Stimulated activated naive CD8-positive, alpha-beta T cell treated with anti-CD3 and anti-CD28 coated beads, Interleukin-15, amount 100 ng/mL, for 72 hours (primary cell): ENCODE measurements around the gene CCDC85A.
A peak's percentile ranks its signal among the peaks of the same experiment; 100 is the strongest.

ENCODE experiments used
- ATAC-seq: fragments of 150-1000 bp; cut with Tn5 transposase; 2 replicates; pipeline ENCODE4 v1.10.0; 2021; ENCODE audit warnings: mild to moderate bottlenecking, moderate library complexity
- DNase-seq, 2 donors: peaks; one replicate each; pipeline ENCODE4 v3.0.0; 2021 to 2022
- H3K27ac Mint-ChIP-seq, 2 donors: one replicate each; pipeline ENCODE4 v1.8.0; 2022; ENCODE audit warnings: mild to moderate bottlenecking in 2 of 2, mixed read lengths in 2 of 2, moderate library complexity in 2 of 2
- H3K27me3 Mint-ChIP-seq: one replicate; pipeline ENCODE4 v1.8.0; 2022; ENCODE audit warnings: mixed read lengths
- H3K4me1 Mint-ChIP-seq: one replicate; pipeline ENCODE4 v1.8.0; 2022; ENCODE audit warnings: mild to moderate bottlenecking, mixed read lengths
- H3K4me3 Mint-ChIP-seq, 2 donors: one replicate each; pipeline ENCODE4 v1.8.0; 2022; ENCODE audit warnings: mild to moderate bottlenecking in 2 of 2, mixed read lengths in 2 of 2, moderate library complexity in 1 of 2
- H3K9me3 Mint-ChIP-seq, 2 donors: one replicate each; pipeline ENCODE4 v1.8.0; 2022; ENCODE audit warnings: mixed read lengths in 2 of 2

CCDC85A gene

GRCh38 chr2:56248965-56249742, 65.4 kb downstream of the CCDC85A start:
- DNase-seq (no peak), ATAC-seq (no peak)
- H3K4me3 Mint-ChIP-seq = no peak overlapping the region
- peaks cover 4 to 18% of the 10 kb centered on the region in 2 donors for H3K9me3 Mint-ChIP-seq
- no peaks in the 10 kb centered on the region for H3K4me1 Mint-ChIP-seq
- H3K27me3 Mint-ChIP-seq = no peaks in the 10 kb centered on the region
- H3K27ac Mint-ChIP-seq = no peak overlapping the region

DNA sequence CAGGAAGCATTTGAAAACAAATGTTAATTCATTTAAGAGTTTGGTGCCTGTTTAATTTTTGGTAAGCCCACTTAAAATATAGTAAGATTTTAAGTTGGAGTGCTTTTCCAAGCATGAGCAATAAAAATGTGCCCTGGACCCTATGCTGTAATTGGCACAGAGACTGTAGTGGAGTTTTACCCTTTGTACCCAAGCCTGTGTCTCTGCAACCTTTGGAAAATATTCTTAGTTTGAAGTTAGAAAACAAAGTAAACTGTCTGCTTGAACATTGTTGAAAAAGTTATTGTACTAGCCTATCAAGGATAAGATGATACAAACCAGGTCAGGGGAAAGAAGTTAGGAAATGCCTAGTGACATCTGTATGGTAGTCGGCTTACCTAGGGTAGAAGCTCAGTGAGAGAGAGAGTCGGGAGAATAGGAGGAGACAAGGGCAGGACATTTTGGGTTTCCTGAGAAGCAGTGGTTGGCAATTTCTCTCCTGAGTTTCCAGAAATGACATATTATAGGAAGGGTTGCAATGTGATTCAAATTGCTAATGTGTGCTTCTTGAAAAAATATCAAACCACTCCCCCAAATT, 66.5 kb downstream of the CCDC85A start:
- no peak for DNase-seq
- Mint-ChIP-seq H3K27ac (no peak overlapping the region), H3K4me3 (no peak overlapping the region), H3K4me1 (no peaks in the 10 kb centered on the region), H3K9me3 (peaks cover 4 to 10% of the 10 kb centered on the region in 2 donors), H3K27me3 (no peaks in the 10 kb centered on the region)
- no peak for ATAC-seq

GRCh38 chr2:56260415-56260814, 76.6 kb downstream of the CCDC85A start:
- Mint-ChIP-seq H3K27ac (no peak overlapping the region), H3K4me3 (no peak overlapping the region), H3K27me3 (no peaks in the 10 kb centered on the region), H3K9me3 (peaks cover 6 to 7% of the 10 kb centered on the region in 2 donors), H3K4me1 (no peaks in the 10 kb centered on the region)
- DNase-seq = no peak
- no peak for ATAC-seq

DNA sequence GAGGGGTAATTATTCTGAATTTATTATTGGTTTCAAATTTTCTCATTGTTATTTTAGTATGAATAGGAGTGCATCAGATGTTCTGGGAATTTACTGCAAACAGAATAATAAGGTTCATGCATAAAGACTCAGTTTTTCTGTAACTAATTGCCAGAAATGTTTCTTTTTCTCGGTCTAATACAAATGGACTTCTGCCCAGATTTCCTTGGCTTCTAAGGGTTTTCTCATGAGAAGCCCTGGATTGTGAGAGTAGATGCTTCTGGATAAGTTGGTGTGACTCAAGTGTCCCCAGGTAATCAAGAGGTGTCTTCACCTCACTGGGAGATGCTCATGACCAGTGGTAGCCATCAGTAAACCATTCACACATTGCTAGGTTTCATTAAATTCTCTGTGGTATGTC, 78.5 kb downstream of the CCDC85A start:
- Mint-ChIP-seq H3K4me1 (no peaks in the 10 kb centered on the region), H3K9me3 (peaks cover 5 to 6% of the 10 kb centered on the region in 2 donors), H3K27me3 (no peaks in the 10 kb centered on the region), H3K27ac (no peak overlapping the region), H3K4me3 (no peak overlapping the region)
- no peak for ATAC-seq
- no peak for DNase-seq

GRCh38 chr2:56263876-56264275, 80.1 kb downstream of the CCDC85A start:
- H3K4me3 Mint-ChIP-seq = no peak overlapping the region
- H3K27ac Mint-ChIP-seq = no peak overlapping the region
- no peaks in the 10 kb centered on the region for H3K27me3 Mint-ChIP-seq
- peaks cover 5 to 6% of the 10 kb centered on the region in 2 donors for H3K9me3 Mint-ChIP-seq
- ATAC-seq (no peak), DNase-seq (no peak)
- no peaks in the 10 kb centered on the region for H3K4me1 Mint-ChIP-seq

GRCh38 chr2:56266761-56267414, 83.1 kb downstream of the CCDC85A start:
- H3K4me1 Mint-ChIP-seq = no peaks in the 10 kb centered on the region
- no peaks in the 10 kb centered on the region for H3K27me3 Mint-ChIP-seq
- ATAC-seq = no peak
- H3K9me3 Mint-ChIP-seq = peaks cover 5 to 6% of the 10 kb centered on the region in 2 donors
- no peak for DNase-seq
- H3K4me3 Mint-ChIP-seq = no peak overlapping the region
- peak overlapping the region in 1 of 2 donors; percentile 35 for H3K27ac Mint-ChIP-seq

- DNase-seq (no peak), ATAC-seq (no peak)
- H3K9me3 Mint-ChIP-seq = peaks cover 5 to 6% of the 10 kb centered on the region in 2 donors
- no peaks in the 10 kb centered on the region for H3K4me1 Mint-ChIP-seq
- no peaks in the 10 kb centered on the region for H3K27me3 Mint-ChIP-seq
- no peak overlapping the region for H3K27ac Mint-ChIP-seq
- H3K4me3 Mint-ChIP-seq = no peak overlapping the region
These were observed 83.6 kb downstream of the CCDC85A start for GRCh38 chr2:56267415-56267788.

DNA sequence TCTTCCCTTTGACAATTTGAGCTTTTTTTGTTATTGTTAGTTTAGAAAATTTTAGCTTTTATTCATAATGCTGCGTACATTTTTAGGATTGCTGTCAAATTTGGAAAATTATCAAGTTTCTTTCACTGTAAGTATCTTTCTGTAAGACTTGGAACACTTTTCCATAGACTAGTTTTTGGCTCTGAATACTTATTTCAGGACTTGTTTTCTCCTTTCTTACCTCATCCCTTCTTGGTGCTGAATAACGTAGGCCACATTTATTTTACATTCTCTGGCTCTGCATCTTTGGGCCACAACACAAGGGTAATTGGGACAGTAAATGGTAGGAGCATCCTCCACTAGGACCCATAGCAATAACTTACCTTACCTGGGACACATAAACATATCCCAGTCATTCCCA, 85.1 kb downstream of the CCDC85A start:
- no peak for ATAC-seq
- H3K4me3 Mint-ChIP-seq = no peak overlapping the region
- no peak for DNase-seq
- no peaks in the 10 kb centered on the region for H3K4me1 Mint-ChIP-seq
- no peaks in the 10 kb centered on the region for H3K27me3 Mint-ChIP-seq
- H3K27ac Mint-ChIP-seq = no peak overlapping the region
- peaks cover 5 to 6% of the 10 kb centered on the region in 2 donors for H3K9me3 Mint-ChIP-seq

DNA sequence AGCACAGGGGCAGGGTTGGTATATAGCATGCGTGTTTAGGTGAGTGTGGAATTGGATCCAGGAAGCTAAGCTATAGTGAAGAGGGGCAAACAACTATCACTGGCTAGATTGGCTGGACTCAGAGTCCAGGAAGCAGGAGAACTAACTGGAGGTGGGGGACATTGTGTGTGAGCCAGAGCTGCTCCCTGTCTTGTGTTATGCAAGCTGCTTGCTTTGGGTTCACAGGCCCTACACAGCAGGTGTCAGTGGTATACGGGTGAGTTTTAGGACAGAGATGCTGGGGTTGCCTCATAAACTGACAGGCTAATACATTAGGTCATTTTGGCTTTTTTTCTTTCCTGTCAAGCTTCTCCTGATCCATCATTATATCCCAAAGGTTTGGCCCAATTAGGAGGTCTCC, 87.5 kb downstream of the CCDC85A start:
- no peak for DNase-seq
- Mint-ChIP-seq H3K27ac (no peak overlapping the region), H3K9me3 (no peaks in the 10 kb centered on the region), H3K4me1 (no peaks in the 10 kb centered on the region), H3K4me3 (no peak overlapping the region), H3K27me3 (no peaks in the 10 kb centered on the region)
- ATAC-seq = no peak

GRCh38 chr2:56285224-56285623, 101.4 kb downstream of the CCDC85A start:
- H3K27me3 Mint-ChIP-seq = no peaks in the 10 kb centered on the region
- ATAC-seq = no peak
- no peak overlapping the region for H3K4me3 Mint-ChIP-seq
- peaks cover 6 to 12% of the 10 kb centered on the region in 2 donors for H3K9me3 Mint-ChIP-seq
- DNase-seq = no peak
- H3K4me1 Mint-ChIP-seq = no peaks in the 10 kb centered on the region
- H3K27ac Mint-ChIP-seq = no peak overlapping the region

DNA sequence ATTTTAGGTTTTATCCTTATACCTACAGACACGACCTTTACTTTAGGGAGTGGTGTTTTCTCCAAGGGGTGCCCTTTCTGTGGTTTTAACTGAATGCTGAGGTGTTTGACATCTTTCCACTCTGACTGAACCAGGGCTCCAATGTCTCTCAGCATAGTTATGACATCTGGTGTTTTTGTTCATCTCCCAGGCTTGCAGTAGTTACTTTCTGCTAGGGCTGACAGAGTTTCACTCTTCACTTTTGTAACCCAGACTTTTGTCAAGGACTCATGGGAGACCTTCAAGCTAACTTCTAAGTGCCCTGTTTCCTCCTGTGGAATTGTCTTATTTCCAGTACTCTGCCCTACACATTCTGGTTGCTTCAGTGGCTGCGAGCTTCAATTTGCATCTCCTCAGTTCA, 103.1 kb downstream of the CCDC85A start:
- Mint-ChIP-seq H3K9me3 (peaks cover 12 to 15% of the 10 kb centered on the region in 2 donors), H3K4me1 (no peaks in the 10 kb centered on the region), H3K27me3 (no peaks in the 10 kb centered on the region), H3K27ac (no peak overlapping the region), H3K4me3 (no peak overlapping the region)
- ATAC-seq (no peak), DNase-seq (no peak)

DNA sequence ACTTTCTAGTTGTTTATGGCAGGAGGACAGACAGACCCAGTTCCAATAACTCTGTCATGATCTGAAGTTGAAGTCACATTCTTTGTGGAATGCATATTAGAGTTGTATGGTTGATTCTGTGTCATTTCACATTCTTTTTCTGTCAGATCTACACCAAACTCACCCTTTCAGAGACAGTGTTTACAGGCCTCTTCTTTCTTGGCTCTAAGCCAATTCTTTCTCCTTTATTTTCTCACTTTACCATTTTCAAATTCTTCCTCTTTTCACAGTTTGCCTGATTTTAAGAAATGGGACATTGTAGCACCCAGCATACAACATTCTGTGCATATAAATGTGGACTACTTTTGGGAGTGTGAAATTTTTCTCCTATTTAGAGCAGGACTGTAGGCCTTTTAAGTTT, 103.7 kb downstream of the CCDC85A start:
- Mint-ChIP-seq H3K27me3 (no peaks in the 10 kb centered on the region), H3K4me1 (no peaks in the 10 kb centered on the region), H3K9me3 (peaks cover 12 to 15% of the 10 kb centered on the region in 2 donors), H3K4me3 (no peak overlapping the region), H3K27ac (no peak overlapping the region)
- DNase-seq = no peak
- ATAC-seq = no peak

GRCh38 chr2:56287974-56288373, 104.2 kb downstream of the CCDC85A start:
- DNase-seq (no peak), ATAC-seq (no peak)
- H3K27ac Mint-ChIP-seq = no peak overlapping the region
- no peak overlapping the region for H3K4me3 Mint-ChIP-seq
- H3K4me1 Mint-ChIP-seq = no peaks in the 10 kb centered on the region
- no peaks in the 10 kb centered on the region for H3K27me3 Mint-ChIP-seq
- H3K9me3 Mint-ChIP-seq = peaks cover 12 to 15% of the 10 kb centered on the region in 2 donors

- Mint-ChIP-seq H3K4me1 (no peaks in the 10 kb centered on the region), H3K9me3 (peaks cover 12 to 15% of the 10 kb centered on the region in 2 donors), H3K27ac (no peak overlapping the region), H3K27me3 (no peaks in the 10 kb centered on the region), H3K4me3 (no peak overlapping the region)
- no peak for DNase-seq
- ATAC-seq = no peak
These were observed 105.2 kb downstream of the CCDC85A start for GRCh38 chr2:56288838-56289580.

DNA sequence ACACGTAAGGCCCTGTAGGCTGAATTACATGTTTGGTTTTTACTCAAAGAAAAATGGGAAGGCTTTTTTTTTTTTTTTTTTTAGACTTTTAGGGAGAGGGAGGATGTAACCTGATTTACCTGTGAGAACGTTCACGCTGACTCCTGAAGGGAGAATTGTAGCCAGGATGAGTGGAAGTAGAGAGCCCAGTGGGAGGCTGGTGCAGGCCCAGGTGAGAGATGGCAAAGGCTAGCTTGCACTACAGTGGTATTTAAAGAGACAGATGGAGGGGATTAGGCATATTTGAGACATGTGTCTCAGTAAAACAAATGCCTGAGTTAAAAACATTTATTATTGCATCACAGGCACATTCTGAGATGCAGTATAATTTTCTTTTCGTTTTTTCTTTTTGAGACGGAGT, 107.9 kb downstream of the CCDC85A start:
- ATAC-seq (no peak), DNase-seq (no peak)
- H3K27me3 Mint-ChIP-seq = no peaks in the 10 kb centered on the region
- no peaks in the 10 kb centered on the region for H3K4me1 Mint-ChIP-seq
- peaks cover 8 to 12% of the 10 kb centered on the region in 2 donors for H3K9me3 Mint-ChIP-seq
- H3K4me3 Mint-ChIP-seq = no peak overlapping the region
- no peak overlapping the region for H3K27ac Mint-ChIP-seq

DNA sequence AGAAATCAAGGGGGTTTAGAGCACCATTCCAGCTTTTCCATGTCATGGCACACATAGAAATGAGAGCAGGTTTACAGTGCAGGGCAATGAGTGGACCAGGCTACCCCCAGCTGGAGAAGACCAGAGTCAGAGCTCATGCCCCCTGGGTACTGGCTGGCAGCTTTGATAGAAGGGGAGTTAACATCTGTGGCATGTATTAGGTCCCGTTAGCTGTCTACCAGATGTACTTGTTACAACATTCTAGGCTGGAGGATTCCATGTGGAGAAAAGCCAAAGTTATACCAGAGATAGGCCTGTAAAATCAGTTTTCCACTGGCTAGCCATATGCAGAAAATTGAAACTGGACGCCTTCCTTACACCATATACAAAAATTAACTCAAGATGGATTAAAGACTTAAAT, 109.2 kb downstream of the CCDC85A start:
- Mint-ChIP-seq H3K4me3 (no peak overlapping the region), H3K27ac (no peak overlapping the region), H3K9me3 (peaks cover 4 to 8% of the 10 kb centered on the region in 2 donors), H3K27me3 (no peaks in the 10 kb centered on the region), H3K4me1 (no peaks in the 10 kb centered on the region)
- ATAC-seq (no peak), DNase-seq (no peak)
